Thoracic aorta (tissue), 2 donors: ENCODE measurements around the gene TMC2. TPM values are rescaled to one million over a fixed set of nuclear protein-coding genes. Genes with fewer than 3 reads are reported as not detected.

ENCODE experiments used
- ATAC-seq: fragments of 150-250 bp; one replicate; pipeline ENCODE4 v1.8.0; 2017; ENCODE audit warnings: low read depth; ENCODE audit not compliant: insufficient number of reproducible peaks, low FRiP score
- DNase-seq: peaks from one replicate; pipeline ENCODE4 v3.0.0-alpha.2; 2020; ENCODE audit warnings: low spot score
- H3K27ac ChIP-seq, 2 donors: fragments of 200-600 bp; sonication (generic); 1 replicate in 1 of 2; 2 replicates in 1 of 2; pipeline ENCODE4 v1.5.1; 2016; ENCODE audit warnings: mild to moderate bottlenecking in 2 of 2, moderate library complexity in 2 of 2
- H3K27me3 ChIP-seq: fragments of 200-600 bp; sonication (generic); replicated peaks from 2 replicates; pipeline ENCODE4 v1.6.0; 2016; ENCODE audit warnings: mild to moderate bottlenecking; ENCODE audit not compliant: insufficient read depth
- H3K36me3 ChIP-seq: fragments of 200-600 bp; sonication (generic); one replicate; pipeline ENCODE4 v1.5.1; 2016
- H3K4me1 ChIP-seq, 2 donors: fragments of 200-600 bp; sonication (generic); 1 replicate in 1 of 2; 2 replicates in 1 of 2; pipeline versions ENCODE4 v1.5.1 to v1.6.0; 2016; ENCODE audit warnings: low read depth in 2 of 2, mild to moderate bottlenecking in 1 of 2; ENCODE audit not compliant: control insufficient read depth in 1 of 2
- H3K4me3 ChIP-seq: fragments of 200-600 bp; sonication (generic); 2 replicates; pipeline ENCODE4 v1.5.1; 2016; ENCODE audit warnings: mild to moderate bottlenecking
- H3K9me3 ChIP-seq: fragments of 200-600 bp; sonication (generic); 2 replicates; pipeline ENCODE4 v1.5.1; 2016
- CTCF ChIP-seq: fragments of 200-600 bp; sonication (generic); IDR thresholded peaks from one replicate; pipeline ENCODE4 v1.5.1; 2019; ENCODE audit warnings: antibody characterized with exemption
- total RNA-seq, 2 donors: library from RNA; depleted of rRNA; stranded (reverse); fragments of >200 nt; gene quantifications; one replicate each; pipeline versions ENCODE4 v1.1.0 to v1.2.3, GENCODE V29; 2016

The TMC2 gene
- total RNA-seq, 2 donors from 2014 or later: not detected

- no peaks in the 10 kb centered on the region for H3K4me1 ChIP-seq
- no peaks in the 10 kb centered on the region for H3K36me3 ChIP-seq
- no peak overlapping the region for H3K4me3 ChIP-seq
- no peak overlapping the region for H3K27ac ChIP-seq
- peaks cover 5% of the 10 kb centered on the region for H3K9me3 ChIP-seq
- no peak for TF ChIP-seq CTCF
- no peaks in the 10 kb centered on the region for H3K27me3 ChIP-seq
- DNase-seq (no peak), ATAC-seq (no peak)
Measured at GRCh38 chr20:2612073-2612472, 75.7 kb downstream of the TMC2 start.

- no peak overlapping the region for H3K27ac ChIP-seq
- H3K27me3 ChIP-seq: no peaks in the 10 kb centered on the region
- H3K36me3 ChIP-seq: no peaks in the 10 kb centered on the region
- no peaks in the 10 kb centered on the region for H3K9me3 ChIP-seq
- DNase-seq (no peak), ATAC-seq (no peak)
- H3K4me1 ChIP-seq: no peaks in the 10 kb centered on the region
- no peak overlapping the region for H3K4me3 ChIP-seq
- no peak for TF ChIP-seq CTCF
Measured at GRCh38 chr20:2616634-2617033, 80.3 kb downstream of the TMC2 start.

GRCh38 chr20:2617099-2617714 lies 80.8 kb downstream of the TMC2 start:
- ATAC-seq (no peak), DNase-seq (no peak)
- Histone ChIP-seq H3K9me3 (no peaks in the 10 kb centered on the region), H3K36me3 (no peaks in the 10 kb centered on the region), H3K4me1 (no peaks in the 10 kb centered on the region), H3K27ac (no peak overlapping the region), H3K4me3 (no peak overlapping the region), H3K27me3 (no peaks in the 10 kb centered on the region)
- TF ChIP-seq CTCF: no peak

DNA sequence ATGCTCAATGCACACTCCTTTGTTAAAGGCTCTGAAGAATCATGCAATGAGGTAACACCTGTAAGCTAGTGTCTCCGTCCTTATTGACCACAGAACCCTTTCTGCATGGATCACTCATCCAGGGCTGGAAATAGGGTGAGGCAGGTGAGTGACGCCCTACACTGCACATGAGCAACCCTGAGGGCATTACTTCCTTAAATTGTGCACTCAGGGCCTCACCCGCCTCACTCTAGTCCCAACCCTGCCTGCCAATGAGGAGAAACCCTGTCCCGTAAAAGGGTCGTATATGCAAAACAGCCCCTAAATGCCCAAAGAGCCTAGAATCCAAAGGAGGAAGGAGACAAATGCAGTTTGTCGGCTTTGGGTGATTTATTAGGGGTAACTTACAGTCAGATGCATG lies 82.4 kb downstream of the TMC2 start:
- Histone ChIP-seq H3K27me3 (no peaks in the 10 kb centered on the region), H3K27ac (no peak overlapping the region), H3K4me3 (no peak overlapping the region), H3K9me3 (no peaks in the 10 kb centered on the region), H3K36me3 (no peaks in the 10 kb centered on the region), H3K4me1 (no peaks in the 10 kb centered on the region)
- no peak for ATAC-seq
- TF ChIP-seq CTCF: no peak
- DNase-seq: no peak

GRCh38 chr20:2619337-2619736 lies 83.0 kb downstream of the TMC2 start:
- ATAC-seq: no peak
- H3K4me1 ChIP-seq: no peaks in the 10 kb centered on the region
- H3K4me3 ChIP-seq: no peak overlapping the region
- H3K27ac ChIP-seq: no peak overlapping the region
- no peaks in the 10 kb centered on the region for H3K9me3 ChIP-seq
- no peak for DNase-seq
- H3K27me3 ChIP-seq: no peaks in the 10 kb centered on the region
- no peak for TF ChIP-seq CTCF
- H3K36me3 ChIP-seq: no peaks in the 10 kb centered on the region
